Keratinocyte (primary cell): ENCODE data around the gene GDF2. TPM values are rescaled to one million over a fixed set of nuclear protein-coding genes. Genes with fewer than 3 reads are reported as not detected.

Experiments
- DNase-seq: peaks from one replicate; pipeline ENCODE4 v3.0.0-alpha.2; 2011; ENCODE audit warnings: low read depth, missing footprints, low spot score
- FAIRE-seq: peaks from 2 replicates; lab custom pipeline; 2011; peaks lifted over from hg19 to GRCh38; lab: Jason Lieb, UNC
- H2AFZ ChIP-seq: 2 replicates; pipeline ENCODE4 v1.6.0; 2012; ENCODE audit warnings: low read length, control low read depth, inconsistent platforms; ENCODE audit not compliant: control insufficient read depth
- H3K27ac ChIP-seq: 2 replicates; pipeline ENCODE4 v1.5.1; 2011; ENCODE audit warnings: low read length; ENCODE audit not compliant: control insufficient read depth, insufficient read depth
- H3K27me3 ChIP-seq: 3 replicates; pipeline ENCODE4 v1.6.0; 2011; ENCODE audit warnings: low read length; ENCODE audit not compliant: control insufficient read depth, insufficient read depth; ENCODE audit errors: extremely low read depth
- H3K36me3 ChIP-seq, 2 experiments: 2 replicates in 1 of 2; 3 replicates in 1 of 2; pipeline ENCODE4 v1.5.1; 2011; ENCODE audit warnings: low read length in 2 of 2, mild to moderate bottlenecking in 1 of 2; ENCODE audit not compliant: control insufficient read depth in 2 of 2, insufficient read depth in 2 of 2; ENCODE audit errors: extremely low read depth in 1 of 2
- H3K4me1 ChIP-seq: 3 replicates; pipeline ENCODE4 v1.5.1; 2011; ENCODE audit warnings: low read length; ENCODE audit not compliant: control insufficient read depth, insufficient read depth; ENCODE audit errors: extremely low read depth
- H3K4me2 ChIP-seq: 3 replicates; pipeline ENCODE4 v1.6.0; 2011; ENCODE audit warnings: low read depth, low read length; ENCODE audit not compliant: control insufficient read depth, insufficient read depth; ENCODE audit errors: extremely low read depth
- H3K4me3 ChIP-seq, 3 experiments: fragments of 200-600 bp in 1 of 3; sonication (generic) in 1 of 3; 2 replicates in 2 of 3; 3 replicates in 1 of 3; pipeline ENCODE4 v1.5.1; 2011 to 2016; ENCODE audit warnings: low read length in 3 of 3, mild to moderate bottlenecking in 3 of 3, control low read depth in 2 of 3, inconsistent platforms in 1 of 3, low read depth in 1 of 3, mixed read lengths in 1 of 3, mixed run types in 1 of 3, moderate library complexity in 1 of 3; ENCODE audit not compliant: control insufficient read depth in 2 of 3, insufficient read depth in 2 of 3; ENCODE audit errors: extremely low read depth in 1 of 3
- H3K79me2 ChIP-seq: 2 replicates; pipeline ENCODE4 v1.6.0; 2012; ENCODE audit warnings: low read length; ENCODE audit not compliant: control insufficient read depth, insufficient read depth
- H3K9ac ChIP-seq: 3 replicates; pipeline ENCODE4 v1.6.0; 2011; ENCODE audit warnings: low read length; ENCODE audit not compliant: control insufficient read depth, insufficient read depth; ENCODE audit errors: extremely low read depth
- H3K9me1 ChIP-seq: 3 replicates; pipeline ENCODE4 v1.6.0; 2011; ENCODE audit warnings: low read length; ENCODE audit not compliant: control insufficient read depth, insufficient read depth; ENCODE audit errors: extremely low read depth
- H3K9me3 ChIP-seq: 2 replicates; pipeline ENCODE4 v1.5.1; 2012; ENCODE audit warnings: low read depth, low read length; ENCODE audit not compliant: control insufficient read depth
- H4K20me1 ChIP-seq: 3 replicates; pipeline ENCODE4 v1.6.0; 2011; ENCODE audit warnings: low read length; ENCODE audit not compliant: control insufficient read depth, insufficient read depth; ENCODE audit errors: extremely low read depth
- EZH2 ChIP-seq: IDR thresholded peaks from one replicate; pipeline ENCODE4 v1.6.1; 2012; ENCODE audit warnings: inconsistent platforms, mild to moderate bottlenecking, low read length, moderate library complexity
- dilution Hi-C: fragments of 300-500 bp; cut with MboI; formaldehyde crosslinking; loops from one replicate; pipeline ENCODE4 v1.7.0; 2020; ENCODE audit warnings: low sequenced_read_pairs; ENCODE audit not compliant: extremely low pct_ligation_motif_present
- polyA plus RNA-seq, 5 experiments: library from polyadenylated mRNA; depleted of rRNA in 3 of 5; stranded (reverse) in 3 of 5; stranded (forward) in 1 of 5; unstranded in 1 of 5; fragments of >200 nt; gene quantifications; 1 replicate in 1 of 5; 2 replicates in 3 of 5; 3 replicates in 1 of 5; pipeline versions ENCODE4 v1.2.1 to v1.2.3, GENCODE V29; 2011 to 2012; ENCODE audit warnings: missing spikeins in 2 of 5, low read depth in 1 of 5, low replicate concordance in 1 of 5
- TF ChIP-seq, protein P1 (sequence below), 3 experiments: IDR thresholded peaks in 1 of 3; conservative IDR thresholded peaks in 1 of 3; optimal IDR thresholded peaks in 1 of 3; 2 replicates in 2 of 3; 3 replicates in 1 of 3; pipeline versions ENCODE3 to v1.5.1; 2011; ENCODE audit warnings: low read length in 3 of 3, mild to moderate bottlenecking in 3 of 3, moderate library complexity in 2 of 3, control low read depth in 1 of 3, inconsistent platforms in 1 of 3; ENCODE audit not compliant: insufficient read depth in 2 of 3; ENCODE audit errors: extremely low read depth in 1 of 3

GDF2 gene
- polyA plus RNA-seq, 1 donor (not counting 4 experiments of a cell fraction or from before 2014, with no cell fraction given): not detected

DNA sequence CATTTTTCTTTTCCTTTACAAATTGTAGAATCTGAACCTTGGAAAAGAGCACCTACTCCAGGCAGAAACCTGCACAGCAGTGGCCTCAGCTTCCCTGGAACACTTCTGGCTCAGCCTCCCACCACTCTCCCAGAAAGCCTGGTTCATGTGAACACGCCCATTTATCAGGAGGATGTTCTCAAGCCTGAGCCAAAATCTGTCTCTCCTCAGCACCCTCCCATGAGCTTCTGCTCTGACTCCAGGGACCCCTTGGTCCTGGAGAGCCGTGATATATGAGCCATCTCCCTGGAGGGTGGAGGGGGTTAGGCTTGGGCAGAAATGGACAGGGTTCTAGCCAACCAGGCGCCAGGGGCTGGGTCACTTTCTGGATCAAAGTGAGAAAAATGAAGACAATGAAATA is 10.1 kb downstream of the GDF2 start:
- no peak overlapping the region for H2AFZ ChIP-seq
- no peak for FAIRE-seq
- H3K36me3 ChIP-seq: no peaks in the 10 kb centered on the region

DNA sequence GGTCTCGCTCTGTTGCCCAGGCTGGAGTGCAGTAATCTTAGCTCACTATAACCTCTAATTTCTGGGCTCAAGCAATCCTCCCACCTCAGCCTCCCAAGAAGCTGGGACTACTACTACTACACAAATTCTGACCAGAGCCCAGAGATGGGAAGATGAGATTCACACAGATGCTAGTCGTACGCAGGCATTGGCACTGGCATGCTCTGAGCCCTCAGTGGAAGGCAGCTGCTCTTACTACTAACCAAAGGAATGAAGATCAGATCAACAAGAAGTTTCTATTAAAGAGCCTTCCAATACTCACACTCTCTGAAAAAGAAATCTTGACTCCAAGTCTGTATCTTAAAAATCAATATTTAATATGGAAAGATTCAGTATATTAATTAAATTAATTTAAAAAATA is 10.7 kb downstream of the GDF2 start:
- TF ChIP-seq, protein P1, sequence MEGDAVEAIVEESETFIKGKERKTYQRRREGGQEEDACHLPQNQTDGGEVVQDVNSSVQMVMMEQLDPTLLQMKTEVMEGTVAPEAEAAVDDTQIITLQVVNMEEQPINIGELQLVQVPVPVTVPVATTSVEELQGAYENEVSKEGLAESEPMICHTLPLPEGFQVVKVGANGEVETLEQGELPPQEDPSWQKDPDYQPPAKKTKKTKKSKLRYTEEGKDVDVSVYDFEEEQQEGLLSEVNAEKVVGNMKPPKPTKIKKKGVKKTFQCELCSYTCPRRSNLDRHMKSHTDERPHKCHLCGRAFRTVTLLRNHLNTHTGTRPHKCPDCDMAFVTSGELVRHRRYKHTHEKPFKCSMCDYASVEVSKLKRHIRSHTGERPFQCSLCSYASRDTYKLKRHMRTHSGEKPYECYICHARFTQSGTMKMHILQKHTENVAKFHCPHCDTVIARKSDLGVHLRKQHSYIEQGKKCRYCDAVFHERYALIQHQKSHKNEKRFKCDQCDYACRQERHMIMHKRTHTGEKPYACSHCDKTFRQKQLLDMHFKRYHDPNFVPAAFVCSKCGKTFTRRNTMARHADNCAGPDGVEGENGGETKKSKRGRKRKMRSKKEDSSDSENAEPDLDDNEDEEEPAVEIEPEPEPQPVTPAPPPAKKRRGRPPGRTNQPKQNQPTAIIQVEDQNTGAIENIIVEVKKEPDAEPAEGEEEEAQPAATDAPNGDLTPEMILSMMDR (optimal IDR thresholded peaks at IDR 0.05 in 1 of 3, IDR thresholded peaks at IDR 0.05 in 1 of 3, conservative IDR thresholded peaks at IDR 0.05 in 1 of 3; ENCODE audit: extremely low read depth in 1 of 3, insufficient read depth in 2 of 3, low read length in 3 of 3): no peak
- TF ChIP-seq EZH2: no peak
- no peak overlapping the region for H2AFZ ChIP-seq
- no peaks in the 10 kb centered on the region for H3K4me1 ChIP-seq
- H3K79me2 ChIP-seq: no peaks in the 10 kb centered on the region
- H3K27ac ChIP-seq: no peak overlapping the region
- no peaks in the 10 kb centered on the region for H3K9me3 ChIP-seq
- H3K9me1 ChIP-seq: no peaks in the 10 kb centered on the region
- no peaks in the 10 kb centered on the region for H4K20me1 ChIP-seq
- H3K36me3 ChIP-seq: no peaks in the 10 kb centered on the region
- FAIRE-seq (no peak), DNase-seq (no peak)
- no peak overlapping the region for H3K9ac ChIP-seq
- H3K4me2 ChIP-seq: no peak overlapping the region
- no peak overlapping the region for H3K4me3 ChIP-seq
- dilution Hi-C loops: no loop called here
- H3K27me3 ChIP-seq: peaks cover 14% of the 10 kb centered on the region

More for the DNA sequence above, 10.1 kb downstream of the GDF2 start:
- dilution Hi-C loops: no loop called here
- no peak for TF ChIP-seq EZH2
- TF ChIP-seq, protein P1 (optimal IDR thresholded peaks at IDR 0.05 in 1 of 3, IDR thresholded peaks at IDR 0.05 in 1 of 3, conservative IDR thresholded peaks at IDR 0.05 in 1 of 3; ENCODE audit: extremely low read depth in 1 of 3, insufficient read depth in 2 of 3, low read length in 3 of 3): no peak
- H3K9ac ChIP-seq: no peak overlapping the region
- H3K79me2 ChIP-seq: no peaks in the 10 kb centered on the region
- no peak overlapping the region for H3K4me2 ChIP-seq
- no peak for DNase-seq
- no peak overlapping the region for H3K27ac ChIP-seq
- no peaks in the 10 kb centered on the region for H4K20me1 ChIP-seq
- H3K4me1 ChIP-seq: no peaks in the 10 kb centered on the region
- H3K9me3 ChIP-seq: no peaks in the 10 kb centered on the region
- peaks cover 14% of the 10 kb centered on the region for H3K27me3 ChIP-seq
- H3K9me1 ChIP-seq: no peaks in the 10 kb centered on the region
- no peak overlapping the region for H3K4me3 ChIP-seq
